Kidney epithelial cell (primary cell): ENCODE results near the gene TENM4. TPM values are rescaled to one million over a fixed set of nuclear protein-coding genes. Genes with fewer than 3 reads are reported as not detected.

Source experiments
- DNase-seq: peaks from one replicate; pipeline ENCODE4 v3.0.0-alpha.2; 2010; ENCODE audit warnings: low read depth
- H3K27me3 ChIP-seq: 2 replicates; pipeline ENCODE4 v1.6.0; 2011; ENCODE audit warnings: low read length; ENCODE audit not compliant: control insufficient read depth, insufficient read depth
- H3K36me3 ChIP-seq: 2 replicates; pipeline ENCODE4 v1.5.1; 2011; ENCODE audit warnings: low read length; ENCODE audit not compliant: control insufficient read depth, insufficient read depth
- H3K4me3 ChIP-seq: 2 replicates; pipeline ENCODE4 v1.5.1; 2011; ENCODE audit warnings: low read depth, mild to moderate bottlenecking, control low read depth, low read length
- CTCF ChIP-seq: IDR thresholded peaks from 2 replicates; pipeline ENCODE4 v1.5.1; 2011; ENCODE audit warnings: mild to moderate bottlenecking, moderate library complexity, low read length, control low read depth, inconsistent platforms; ENCODE audit not compliant: insufficient read depth, poor library complexity, severe bottlenecking
- total RNA-seq: library from RNA; depleted of rRNA; stranded (reverse); fragments of >200 nt; gene quantifications from 2 replicates; pipeline ENCODE4 v1.2.3, GENCODE V29; 2015

TENM4 gene
- total RNA-seq, 1 donor from 2014 or later, result 35.3 TPM

- H3K27me3 ChIP-seq, result peaks cover 3% of the 10 kb centered on the region
- TF ChIP-seq CTCF, result no peak
- H3K4me3 ChIP-seq, result no peak overlapping the region
- no peaks in the 10 kb centered on the region for H3K36me3 ChIP-seq
- DNase-seq, result no peak
Observed at GRCh38 chr11:79471071-79471844, 30.4 kb upstream of the TENM4 start.

- DNase-seq, result no peak
- peaks cover 3% of the 10 kb centered on the region for H3K27me3 ChIP-seq
- no peak overlapping the region for H3K4me3 ChIP-seq
- H3K36me3 ChIP-seq, result no peaks in the 10 kb centered on the region
- TF ChIP-seq CTCF, result no peak
Observed at GRCh38 chr11:79470161-79470560, 29.3 kb upstream of the TENM4 start.

GRCh38 chr11:79467761-79468160, 26.9 kb upstream of the TENM4 start:
- Histone ChIP-seq H3K4me3 (no peak overlapping the region), H3K27me3 (peaks cover 3% of the 10 kb centered on the region), H3K36me3 (no peaks in the 10 kb centered on the region)
- no peak for TF ChIP-seq CTCF
- no peak for DNase-seq

- no peak for TF ChIP-seq CTCF
- Histone ChIP-seq H3K27me3 (peaks cover under 1% of the 10 kb centered on the region), H3K4me3 (no peak overlapping the region), H3K36me3 (no peaks in the 10 kb centered on the region)
- DNase-seq, result peak; percentile 47
Observed at GRCh38 chr11:79466411-79466810, 25.6 kb upstream of the TENM4 start.

GRCh38 chr11:79465160-79465559, 24.3 kb upstream of the TENM4 start:
- no peaks in the 10 kb centered on the region for H3K36me3 ChIP-seq
- no peak for TF ChIP-seq CTCF
- DNase-seq, result no peak
- H3K4me3 ChIP-seq, result no peak overlapping the region
- H3K27me3 ChIP-seq, result no peaks in the 10 kb centered on the region
